ENCODE data around the gene DPEP1. TPM values are rescaled to one million over a fixed set of nuclear protein-coding genes. Genes with fewer than 3 reads are reported as not detected.

Gene DPEP1
- total RNA-seq, 1 experiment from 2014 or later, result 13.6 TPM

DNA sequence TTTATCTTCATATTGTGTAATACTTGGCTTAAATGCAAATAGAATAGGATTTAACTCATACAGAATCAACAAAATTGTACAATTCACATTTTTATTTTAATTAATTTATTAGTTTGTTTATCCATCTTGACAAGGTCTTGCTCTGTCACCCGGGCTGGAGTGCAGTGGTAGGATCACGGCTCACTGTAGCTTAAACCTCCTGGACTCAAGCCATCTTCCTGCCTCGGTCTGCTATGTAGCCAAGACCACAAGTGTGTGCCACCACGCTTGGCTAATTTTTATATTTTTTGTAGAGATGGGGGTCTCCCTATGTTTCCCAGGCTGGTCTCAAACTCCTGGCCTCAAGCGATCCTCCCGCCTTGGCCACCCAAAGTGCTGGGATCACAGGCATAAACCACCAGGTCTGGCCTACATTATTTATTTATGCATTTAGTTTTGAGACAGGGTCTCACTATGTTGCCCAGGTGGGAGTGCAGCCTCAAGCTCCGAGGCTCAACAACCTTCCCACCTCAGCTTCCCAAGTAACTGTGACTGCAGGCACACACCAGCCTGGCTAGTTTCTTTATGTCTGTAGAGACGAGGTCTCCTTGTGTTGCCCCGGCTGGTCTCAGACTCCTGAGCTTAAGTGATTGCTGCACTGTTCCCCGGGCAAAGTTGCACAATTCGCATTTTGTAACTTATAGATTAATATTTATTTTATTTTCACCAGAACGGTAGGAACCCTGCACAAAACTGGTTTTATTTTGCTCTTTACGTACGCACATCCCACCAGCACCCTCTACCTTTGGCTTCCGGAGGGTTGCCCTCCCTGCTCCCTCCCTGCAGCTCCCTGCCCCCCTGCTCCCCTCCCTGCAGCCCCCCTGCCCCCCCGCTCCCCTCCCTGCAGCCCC lies 4.9 kb downstream of the DPEP1 start:
- Mint-ChIP-seq H3K36me3 (no peaks in the 10 kb centered on the region), H3K27ac (no peak overlapping the region), H3K4me3 (no peak overlapping the region), H3K9me3 (no peaks in the 10 kb centered on the region), H3K27me3 (ENCODE audit: low read depth) (peaks cover 5% of the 10 kb centered on the region; the same call in 1 of the 2 replicates), H3K4me1 (peaks cover 12% of the 10 kb centered on the region)
- TF ChIP-seq ZNF121 (CRISPR knock-in tag; IDR thresholded peaks at IDR 0.05), result peak; percentile 98
- TF ChIP-seq ZNF396 (CRISPR knock-in tag; IDR thresholded peaks at IDR 0.05; ENCODE audit: borderline replicate concordance), result no peak
- TF ChIP-seq ZNF263 (CRISPR knock-in tag; IDR thresholded peaks at IDR 0.05; ENCODE audit: low read depth), result no peak
- CTCF ChIA-PET, result interaction anchor here (0.6 to 6.2 kb wide), 3 partner anchors 12 to 411 kb away, joined by 3 to 79 read pairs (median 3); no protein-coding TSS in a partner anchor
- ATAC-seq (no peak), DNase-seq (ENCODE audit: low spot score) (no peak)
- POLR2A ChIA-PET, result no interaction called here

DNA sequence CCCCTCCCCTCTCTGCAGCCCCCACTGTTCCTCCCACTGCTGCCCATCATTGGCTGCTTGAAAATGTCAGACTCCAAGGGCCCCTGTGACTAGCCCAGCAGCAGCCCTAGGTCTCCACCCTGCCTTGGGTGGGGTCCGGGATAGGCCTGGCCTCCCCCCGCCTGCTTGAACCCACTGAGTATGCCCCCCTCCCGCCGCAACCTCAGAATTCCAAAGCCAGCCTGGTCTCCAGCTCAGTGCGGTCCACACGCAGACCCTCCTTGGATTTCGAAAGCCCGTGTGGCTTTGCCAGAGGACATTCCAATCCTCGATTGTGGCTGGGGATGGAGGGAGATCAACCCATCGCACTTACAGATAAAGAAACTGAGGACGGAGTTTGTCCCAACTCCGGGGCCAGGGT lies 6.4 kb downstream of the DPEP1 start:
- no peak for TF ChIP-seq GTF2I (CRISPR knock-in tag; conservative IDR thresholded peaks at IDR 0.05)
- TF ChIP-seq ZNF416 (CRISPR knock-in tag; IDR thresholded peaks at IDR 0.05), result no peak
- TF ChIP-seq ATF1 (CRISPR knock-in tag; IDR thresholded peaks at IDR 0.05), result no peak
- no peak for TF ChIP-seq EMX1 (CRISPR knock-in tag; IDR thresholded peaks at IDR 0.05)
- TF ChIP-seq SMAD4 (CRISPR knock-in tag; IDR thresholded peaks at IDR 0.05), result no peak
- no peak for TF ChIP-seq ZNF425 (CRISPR knock-in tag; conservative IDR thresholded peaks at IDR 0.05)
- TF ChIP-seq NFYB (CRISPR knock-in tag; conservative IDR thresholded peaks at IDR 0.05; ENCODE audit: low read depth), result no peak
- TF ChIP-seq, protein P1, sequence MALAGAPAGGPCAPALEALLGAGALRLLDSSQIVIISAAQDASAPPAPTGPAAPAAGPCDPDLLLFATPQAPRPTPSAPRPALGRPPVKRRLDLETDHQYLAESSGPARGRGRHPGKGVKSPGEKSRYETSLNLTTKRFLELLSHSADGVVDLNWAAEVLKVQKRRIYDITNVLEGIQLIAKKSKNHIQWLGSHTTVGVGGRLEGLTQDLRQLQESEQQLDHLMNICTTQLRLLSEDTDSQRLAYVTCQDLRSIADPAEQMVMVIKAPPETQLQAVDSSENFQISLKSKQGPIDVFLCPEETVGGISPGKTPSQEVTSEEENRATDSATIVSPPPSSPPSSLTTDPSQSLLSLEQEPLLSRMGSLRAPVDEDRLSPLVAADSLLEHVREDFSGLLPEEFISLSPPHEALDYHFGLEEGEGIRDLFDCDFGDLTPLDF (CRISPR knock-in tag; IDR thresholded peaks at IDR 0.05), result no peak
- no peak for TF ChIP-seq ZNF219 (CRISPR knock-in tag; IDR thresholded peaks at IDR 0.05; ENCODE audit: borderline replicate concordance)
- TF ChIP-seq, protein P2, sequence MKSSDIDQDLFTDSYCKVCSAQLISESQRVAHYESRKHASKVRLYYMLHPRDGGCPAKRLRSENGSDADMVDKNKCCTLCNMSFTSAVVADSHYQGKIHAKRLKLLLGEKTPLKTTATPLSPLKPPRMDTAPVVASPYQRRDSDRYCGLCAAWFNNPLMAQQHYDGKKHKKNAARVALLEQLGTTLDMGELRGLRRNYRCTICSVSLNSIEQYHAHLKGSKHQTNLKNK (CRISPR knock-in tag; IDR thresholded peaks at IDR 0.05), result no peak
- TF ChIP-seq RELA (CRISPR knock-in tag; IDR thresholded peaks at IDR 0.05; ENCODE audit: borderline replicate concordance), result no peak
- no peak for DNase-seq (ENCODE audit: low spot score)
- H3K4me3 Mint-ChIP-seq, result no peak overlapping the region
- ChIA-PET POLR2A (no interaction called here), CTCF (interaction anchor here (1.5 to 2.1 kb wide), 3 partner anchors 20 to 80 kb away, joined by 5 to 11 read pairs (median 6); no protein-coding TSS in a partner anchor)
- no peak overlapping the region for H3K27ac Mint-ChIP-seq
- no peaks in the 10 kb centered on the region for H3K9me3 Mint-ChIP-seq
- peaks cover 9% of the 10 kb centered on the region; the same call in 1 of the 2 replicates for H3K27me3 Mint-ChIP-seq (ENCODE audit: low read depth)
- H3K4me1 Mint-ChIP-seq, result peaks cover 19% of the 10 kb centered on the region
- H3K36me3 Mint-ChIP-seq, result no peaks in the 10 kb centered on the region
- ATAC-seq, result no peak

DNA sequence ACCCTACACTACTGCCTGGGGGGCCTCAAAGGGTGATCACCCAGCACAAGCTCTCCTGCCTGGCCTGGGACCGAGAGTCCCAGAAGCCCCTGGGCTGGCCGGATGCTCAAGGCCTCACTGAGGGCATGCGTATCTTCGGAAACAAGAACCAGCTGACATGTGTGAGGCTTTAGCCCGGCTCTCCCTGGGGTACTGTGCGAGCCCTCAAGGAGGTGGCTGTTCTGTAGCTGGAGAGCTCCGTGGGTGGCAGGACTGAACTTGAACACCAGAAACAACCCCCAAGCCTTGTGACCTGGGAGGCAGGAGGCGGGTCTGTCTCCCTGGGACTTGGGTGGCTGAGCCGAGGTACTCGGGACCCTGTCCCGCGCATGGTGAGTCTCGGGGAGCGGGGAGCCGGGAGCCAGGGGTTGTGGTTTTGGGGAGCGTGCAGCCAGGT lies 7.0 kb downstream of the DPEP1 start:
- TF ChIP-seq GABPB1 (CRISPR knock-in tag; IDR thresholded peaks at IDR 0.05), result 0 out of 2 replicates have a peak, but pooled peaks have one; percentile 23
- TF ChIP-seq TP53 (CRISPR knock-in tag; IDR thresholded peaks at IDR 0.05), result no peak
- POLR2A ChIA-PET, result no interaction called here
- CTCF ChIA-PET, result interaction anchor here (1.2 to 2.1 kb wide), 4 partner anchors 18 to 80 kb away, joined by 3 to 11 read pairs (median 6); no protein-coding TSS in a partner anchor

More for the DNA sequence above, 7.0 kb downstream of the DPEP1 start:
- Mint-ChIP-seq H3K27me3 (ENCODE audit: low read depth) (peaks cover 9% of the 10 kb centered on the region; the same call in 1 of the 2 replicates), H3K36me3 (no peaks in the 10 kb centered on the region), H3K4me1 (peaks cover 24% of the 10 kb centered on the region), H3K4me3 (no peak overlapping the region), H3K27ac (peak overlapping the region; percentile 49; the same call in 1 of the 2 replicates), H3K9me3 (no peaks in the 10 kb centered on the region)
- DNase-seq (ENCODE audit: low spot score) (no peak), ATAC-seq (no peak)

Measured in WTC11 (cell line).